Stimulated activated CD4-positive, alpha-beta T cell treated with anti-CD3 and anti-CD28 coated beads, TNF-alpha, amount 100 ng/mL, for 24 hours (primary cell): ENCODE measurements around the gene OSGEPL1.
"Not testable (repeated sequence)": the region's sequence is repeated elsewhere in the genome, so short reads cannot be mapped to it uniquely, and the experiment has no call there.

Source experiments
- DNase-seq, 3 experiments: peaks; one replicate each; pipeline ENCODE4 v3.0.0-alpha.2; 2020; ENCODE audit warnings: low read depth in 3 of 3

Gene OSGEPL1

DNA sequence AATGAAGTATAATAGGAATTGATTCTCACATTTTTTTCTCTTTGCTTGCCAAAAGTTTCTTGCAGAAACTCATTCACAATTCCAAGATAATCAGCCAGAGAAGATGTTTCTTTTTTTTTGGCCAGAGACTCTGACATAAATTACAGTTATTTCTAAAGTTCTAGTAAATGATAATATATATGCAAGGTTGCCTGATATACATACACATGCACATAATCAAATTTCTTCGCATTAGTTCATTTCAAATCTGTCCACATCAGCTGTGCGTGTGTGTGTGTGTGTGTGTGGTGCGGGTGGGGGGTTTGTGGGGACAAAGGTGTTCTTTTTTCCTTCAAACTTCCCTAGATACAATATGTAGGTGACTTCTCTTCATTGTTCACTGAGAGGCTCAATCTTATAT is 33.2 kb downstream of the OSGEPL1 start:
- DNase-seq, result no peak

DNA sequence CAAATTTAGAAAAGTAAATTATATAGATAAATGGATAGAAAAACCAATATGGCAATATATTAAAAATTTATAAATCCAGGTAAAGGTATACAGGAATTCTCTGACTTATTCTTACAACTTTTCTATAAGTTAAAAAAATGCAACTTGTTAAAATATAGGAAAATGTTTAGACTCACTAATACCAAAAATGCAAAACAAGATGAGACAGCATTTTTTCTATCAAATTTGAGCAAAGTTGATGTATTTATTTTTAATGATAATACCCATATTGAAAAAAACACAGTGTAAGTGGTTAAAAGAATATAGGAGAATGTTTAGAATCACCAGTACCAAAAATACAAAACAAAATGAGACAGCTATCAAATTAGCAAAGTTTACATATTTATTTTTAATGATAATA is 35.7 kb downstream of the OSGEPL1 start:
- no peak for DNase-seq

DNA sequence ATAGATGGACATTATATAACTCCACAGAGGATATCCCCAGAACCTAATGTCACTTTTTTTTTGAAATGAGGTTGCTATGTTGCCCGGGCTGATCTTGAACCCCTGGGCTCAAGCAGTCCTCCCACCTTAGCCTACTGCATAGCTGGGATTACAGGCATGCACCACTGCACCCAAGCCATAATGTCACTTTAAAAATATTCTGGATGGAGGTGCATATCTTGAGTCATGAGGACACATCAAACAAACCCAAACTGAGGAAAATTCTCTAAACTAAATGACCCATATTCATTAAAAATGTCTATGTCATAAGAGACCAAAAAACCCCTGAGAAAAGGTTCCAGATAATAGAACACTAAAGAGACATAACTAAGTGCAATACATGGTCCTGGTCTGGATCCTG is 36.3 kb downstream of the OSGEPL1 start:
- DNase-seq, result no peak

DNA sequence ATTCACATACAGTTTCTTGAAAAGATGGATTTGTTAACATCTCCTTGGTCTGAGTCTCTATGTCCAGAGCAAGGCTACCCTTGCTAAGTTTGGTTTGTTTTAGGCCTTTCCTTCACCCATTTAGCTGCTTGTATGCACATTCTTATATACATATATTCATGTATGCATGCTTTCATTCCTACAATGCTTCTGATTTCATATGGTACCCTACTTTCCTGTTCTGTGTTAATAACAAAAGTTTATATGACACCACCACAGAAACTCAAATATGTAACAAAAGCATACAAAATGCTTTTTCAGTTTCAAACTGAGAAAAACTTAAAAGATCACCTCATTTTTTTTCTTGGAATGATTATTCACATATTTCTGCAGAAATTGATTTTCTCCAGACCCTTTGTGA is 39.4 kb downstream of the OSGEPL1 start:
- DNase-seq, result no peak

DNA sequence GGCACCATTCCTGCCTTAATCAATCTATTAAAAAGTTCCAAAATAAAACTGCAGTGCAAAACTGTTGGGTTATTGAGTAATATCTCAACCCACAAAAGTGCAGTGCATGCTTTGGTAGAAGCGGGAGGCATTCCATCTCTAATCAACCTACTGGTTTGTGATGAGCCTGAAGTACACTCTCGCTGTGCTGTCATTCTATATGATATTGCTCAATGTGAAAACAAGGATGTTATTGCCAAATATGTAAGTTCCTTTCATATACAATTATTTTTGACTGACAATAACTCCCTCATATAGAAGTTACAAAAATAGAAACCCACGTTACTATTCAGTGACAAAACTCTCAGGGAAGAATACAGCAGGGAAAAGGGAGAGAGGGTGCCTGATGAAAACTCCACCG is 43.0 kb downstream of the OSGEPL1 start:
- no peak for DNase-seq

DNA sequence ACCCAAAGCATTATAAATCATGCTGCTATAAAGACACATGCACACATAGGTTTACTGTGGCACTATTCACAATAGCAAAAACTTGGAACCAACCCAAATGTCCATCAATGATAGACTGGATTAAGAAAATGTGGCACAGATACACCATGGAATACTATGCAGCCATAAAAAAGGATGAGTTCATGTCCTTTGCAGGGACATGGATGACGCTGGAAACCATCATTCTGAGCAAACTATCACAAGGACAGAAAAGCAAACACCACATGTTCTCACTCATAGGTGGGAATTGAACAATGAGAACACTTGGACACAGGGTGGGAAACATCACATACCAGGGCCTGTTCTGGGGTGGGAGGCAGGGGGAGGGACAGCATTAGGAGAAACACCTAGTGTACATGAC is 45.0 kb downstream of the OSGEPL1 start:
- not testable (repeated sequence) for DNase-seq

DNA sequence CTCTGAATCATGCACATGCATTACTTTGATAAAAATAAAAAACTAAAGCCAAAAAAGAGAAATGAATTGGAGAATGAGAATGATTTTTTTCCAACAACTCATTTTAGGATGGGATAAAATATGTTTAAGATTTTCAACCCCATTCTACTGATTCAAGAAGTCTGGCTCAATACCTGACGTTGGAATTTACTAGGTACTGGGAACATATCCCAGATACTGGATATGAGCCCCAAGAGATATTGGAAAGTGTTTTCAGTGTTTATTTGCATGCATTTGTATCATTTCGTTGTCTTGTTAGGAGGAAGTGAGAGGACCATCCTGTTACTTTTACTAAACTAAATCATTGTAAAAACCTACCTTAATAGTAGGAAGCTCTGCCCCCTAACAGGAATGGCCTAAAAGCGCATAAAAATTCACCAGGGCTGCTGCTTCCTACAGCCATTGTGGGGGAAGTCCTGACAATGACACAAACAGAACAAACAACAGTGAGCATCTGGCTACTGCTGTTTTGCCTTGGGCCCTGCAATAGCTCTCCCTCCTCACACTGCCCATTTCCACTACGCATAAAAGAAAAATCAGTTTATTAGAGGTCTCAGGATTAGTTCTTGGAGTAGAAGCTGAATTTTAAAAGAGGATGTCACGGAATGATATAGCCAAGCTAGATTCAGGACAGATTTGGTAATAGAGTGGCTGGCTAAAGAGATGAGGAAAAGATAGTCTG is 52.9 kb downstream of the OSGEPL1 start:
- no peak for DNase-seq

DNA sequence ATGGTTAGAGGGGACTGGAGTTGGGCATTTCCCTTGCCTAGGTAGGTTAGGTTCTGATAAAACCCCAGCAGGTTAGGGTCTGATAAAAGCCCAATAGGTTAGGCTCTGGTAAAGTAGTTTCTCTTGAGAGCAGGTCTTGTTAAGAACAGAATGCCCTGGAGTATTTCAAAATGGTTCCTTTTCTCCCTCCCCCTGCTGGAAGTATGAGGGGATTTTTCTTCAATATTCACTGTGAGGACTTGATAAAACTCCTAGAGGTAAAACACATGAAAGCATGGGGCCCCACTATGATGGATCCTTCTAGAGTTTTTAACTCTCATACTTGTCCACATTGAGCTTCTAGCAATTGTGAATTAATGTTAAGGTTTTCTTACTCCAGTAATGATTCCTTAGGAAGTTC is 60.5 kb downstream of the OSGEPL1 start:
- no peak for DNase-seq

DNA sequence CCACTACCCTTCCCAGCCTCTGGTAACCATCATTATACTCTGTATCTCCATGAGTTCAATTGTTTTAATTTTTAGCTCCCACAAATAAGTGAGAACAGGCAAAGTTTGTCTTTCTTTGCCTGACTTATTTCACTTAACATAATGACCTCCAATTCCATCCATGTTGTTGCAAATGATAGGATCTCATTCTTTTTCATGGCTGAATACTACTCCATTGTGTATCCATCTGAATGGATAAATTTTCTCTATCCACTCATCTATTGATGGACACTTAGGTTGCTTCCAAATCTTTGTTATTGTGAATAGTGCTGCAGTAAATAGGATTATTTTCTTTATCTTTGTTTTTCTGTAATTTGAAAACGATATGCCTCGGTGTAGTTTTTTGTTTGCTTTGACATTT is 61.9 kb downstream of the OSGEPL1 start:
- DNase-seq, result no peak

DNA sequence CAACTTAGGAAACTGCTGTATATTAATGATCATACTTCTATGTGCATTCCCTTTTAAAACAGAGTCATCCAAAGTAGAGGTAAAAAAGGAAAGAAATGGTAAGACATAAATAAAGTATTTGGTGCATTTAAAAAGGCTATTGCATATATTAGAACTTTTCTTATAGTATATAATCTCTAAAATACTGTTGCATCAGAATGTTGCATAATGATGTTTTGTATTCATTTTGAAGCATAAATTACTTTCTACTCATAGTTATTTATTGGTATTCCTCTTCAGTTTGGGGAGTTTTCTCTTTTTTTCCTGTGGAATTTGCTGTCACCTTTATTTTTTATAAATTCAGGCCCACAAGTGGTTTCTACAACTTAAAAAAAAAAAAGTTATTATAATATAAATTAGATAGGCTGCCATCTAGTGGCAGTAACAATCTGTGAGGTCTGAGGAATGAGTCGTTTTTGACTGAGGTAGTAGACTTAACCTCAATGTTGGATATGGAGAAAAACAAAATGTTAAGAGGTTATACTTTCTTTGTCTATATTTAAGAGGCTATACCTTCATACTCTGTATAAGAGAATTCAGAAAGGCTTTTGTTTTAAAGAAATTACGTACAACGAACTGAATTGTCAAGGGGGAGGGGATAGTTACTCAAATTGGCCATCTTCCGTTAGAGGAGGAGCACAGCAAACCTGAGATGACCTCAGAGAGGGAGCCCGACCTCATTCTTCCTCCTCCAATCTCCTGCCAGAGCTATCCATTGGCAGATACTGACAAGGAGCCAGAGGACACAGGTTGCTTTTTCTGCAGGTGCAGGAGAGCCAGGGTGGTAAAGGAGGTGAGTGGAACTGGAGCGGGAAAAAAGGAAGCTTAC is 64.3 kb downstream of the OSGEPL1 start:
- no peak for DNase-seq
